ENCODE results near the gene HIBADH.

HIBADH gene

DNA sequence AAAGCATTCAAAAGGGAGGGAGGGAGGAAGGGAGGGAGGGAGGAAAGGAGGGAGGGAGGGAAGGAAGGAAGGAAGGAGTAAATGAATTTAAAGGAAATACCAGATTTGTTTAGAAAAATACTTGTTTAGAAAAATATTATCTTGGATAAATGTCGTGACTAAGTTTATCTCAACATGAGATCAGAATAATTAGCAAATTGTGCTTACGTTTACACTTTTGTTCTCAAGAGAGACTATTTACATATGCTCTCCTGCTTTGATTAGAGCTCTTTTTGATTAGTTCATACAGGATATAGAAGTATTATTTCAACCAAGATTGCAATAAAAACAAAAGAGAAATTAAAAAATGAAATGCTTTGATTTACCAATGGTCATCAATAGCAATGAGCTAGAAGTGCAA is 186.2 kb downstream of the HIBADH start:
- Histone ChIP-seq H3K4me3 (ENCODE audit: low read depth in 1 of 2, low read length in 1 of 2) (no peak overlapping the region), H3K9me3 (no peaks in the 10 kb centered on the region), H3K27ac (no peak overlapping the region), H3K4me1 (ENCODE audit: control insufficient read depth in 1 of 2, insufficient read depth in 1 of 2, low read depth in 1 of 2, low read length in 1 of 2) (no peaks in the 10 kb centered on the region), H3K27me3 (peaks cover 31% of the 10 kb centered on the region), H3K36me3 (no peaks in the 10 kb centered on the region)
- TF ChIP-seq, protein P1, sequence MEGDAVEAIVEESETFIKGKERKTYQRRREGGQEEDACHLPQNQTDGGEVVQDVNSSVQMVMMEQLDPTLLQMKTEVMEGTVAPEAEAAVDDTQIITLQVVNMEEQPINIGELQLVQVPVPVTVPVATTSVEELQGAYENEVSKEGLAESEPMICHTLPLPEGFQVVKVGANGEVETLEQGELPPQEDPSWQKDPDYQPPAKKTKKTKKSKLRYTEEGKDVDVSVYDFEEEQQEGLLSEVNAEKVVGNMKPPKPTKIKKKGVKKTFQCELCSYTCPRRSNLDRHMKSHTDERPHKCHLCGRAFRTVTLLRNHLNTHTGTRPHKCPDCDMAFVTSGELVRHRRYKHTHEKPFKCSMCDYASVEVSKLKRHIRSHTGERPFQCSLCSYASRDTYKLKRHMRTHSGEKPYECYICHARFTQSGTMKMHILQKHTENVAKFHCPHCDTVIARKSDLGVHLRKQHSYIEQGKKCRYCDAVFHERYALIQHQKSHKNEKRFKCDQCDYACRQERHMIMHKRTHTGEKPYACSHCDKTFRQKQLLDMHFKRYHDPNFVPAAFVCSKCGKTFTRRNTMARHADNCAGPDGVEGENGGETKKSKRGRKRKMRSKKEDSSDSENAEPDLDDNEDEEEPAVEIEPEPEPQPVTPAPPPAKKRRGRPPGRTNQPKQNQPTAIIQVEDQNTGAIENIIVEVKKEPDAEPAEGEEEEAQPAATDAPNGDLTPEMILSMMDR (IDR thresholded peaks at IDR 0.05), result no peak

All from neutrophil (primary cell).